HepG2 (cell line): ENCODE results near the gene FBXW12. TPM values are rescaled to one million over a fixed set of nuclear protein-coding genes. Genes with fewer than 3 reads are reported as not detected.
A peak's percentile ranks its signal among the peaks of the same experiment; 100 is the strongest.

Experiments used
- AGO1 ChIP-seq: fragments of 200-400 bp; formaldehyde crosslinking; IDR thresholded peaks from 2 replicates; pipeline ENCODE4 v1.6.1; 2017; ENCODE audit warnings: mild to moderate bottlenecking, low read depth, low read length, moderate library complexity; ENCODE audit not compliant: poor library complexity, severe bottlenecking
- AGO2 ChIP-seq: fragments of 200-400 bp; formaldehyde crosslinking; optimal IDR thresholded peaks from 2 replicates; pipeline ENCODE3; 2017; ENCODE audit warnings: mild to moderate bottlenecking, low read depth, low read length, moderate library complexity
- DMTF1 ChIP-seq: sonication (generic); formaldehyde crosslinking; IDR thresholded peaks from 2 replicates; pipeline ENCODE4 v1.4.0; 2020; ENCODE audit warnings: mild to moderate bottlenecking, missing genetic modification reagents
- FOXA1 ChIP-seq, 2 experiments: fragments of 450-650 bp in 1 of 2; sonication (generic) in 1 of 2; formaldehyde crosslinking in 1 of 2; IDR thresholded peaks; 2 replicates each; pipeline versions ENCODE4 v1.4.0 to v1.6.1; 2016 to 2020; ENCODE audit warnings: missing genetic modification reagents in 1 of 2
- HMGA1 ChIP-seq: sonication (generic); formaldehyde crosslinking; conservative IDR thresholded peaks from 2 replicates; pipeline ENCODE4 v1.4.0; 2020; ENCODE audit warnings: missing genetic modification reagents
- HNRNPLL ChIP-seq: fragments of 200-400 bp; formaldehyde crosslinking; IDR thresholded peaks from 2 replicates; pipeline ENCODE4 v1.6.1; 2017; ENCODE audit warnings: mild to moderate bottlenecking, low read depth, low read length; ENCODE audit not compliant: poor library complexity, severe bottlenecking
- RBM39 ChIP-seq: fragments of 200-400 bp; formaldehyde crosslinking; IDR thresholded peaks from one replicate; pipeline ENCODE4 v1.6.1; 2018; ENCODE audit warnings: antibody characterized with exemption, mild to moderate bottlenecking, low read depth, low read length; ENCODE audit not compliant: poor library complexity, severe bottlenecking
- TFDP2 ChIP-seq: sonication (generic); formaldehyde crosslinking; IDR thresholded peaks from 2 replicates; pipeline ENCODE4 v1.4.0; 2020; ENCODE audit warnings: missing genetic modification reagents
- polyA plus RNA-seq, 8 experiments: library from polyadenylated mRNA; depleted of rRNA in 3 of 8; stranded (reverse) in 7 of 8; unstranded in 1 of 8; fragments of >200 nt; fragmentation: Illumina TruSeq in 4 of 8; extraction: Trizol in 4 of 8; gene quantifications; 2 replicates each; pipeline versions ENCODE4 v1.2.1 to v1.2.3, GENCODE V29; 2011 to 2016; ENCODE audit warnings: low read depth in 4 of 8, missing spikeins in 1 of 8, mixed read lengths in 1 of 8; ENCODE audit not compliant: insufficient read depth in 1 of 8
- total RNA-seq, 5 experiments: library from RNA; depleted of rRNA; stranded (reverse); fragments of >200 nt; fragmentation: Illumina TruSeq; extraction: Trizol; gene quantifications; 2 replicates each; pipeline ENCODE4 v1.2.3, GENCODE V29; 2016; ENCODE audit warnings: low read depth in 1 of 5
- TF ChIP-seq, protein P1 (sequence below): sonication (generic); formaldehyde crosslinking; IDR thresholded peaks from 2 replicates; pipeline ENCODE4 v1.9.0; 2022; ENCODE audit warnings: low read depth, missing genetic modification reagents
- TF ChIP-seq, protein P2 (sequence below): sonication (generic); formaldehyde crosslinking; IDR thresholded peaks from 2 replicates; pipeline ENCODE4 v1.5.1; 2020; ENCODE audit warnings: mild to moderate bottlenecking, missing genetic modification reagents, moderate library complexity
- TF ChIP-seq, protein P3 (sequence below): sonication (generic); formaldehyde crosslinking; IDR thresholded peaks from 2 replicates; pipeline ENCODE4 v1.8.1; 2022; ENCODE audit warnings: low read depth, mild to moderate bottlenecking, missing genetic modification reagents
- TF ChIP-seq, protein P4 (sequence below): sonication (generic); formaldehyde crosslinking; IDR thresholded peaks from 2 replicates; pipeline ENCODE4 v1.5.1; 2020; ENCODE audit warnings: mild to moderate bottlenecking, missing genetic modification reagents, borderline replicate concordance

Gene FBXW12
- total and polyA plus RNA-seq, 2 of the 13 experiments (the other 11 are each of a cell fraction or from before 2014, with no cell fraction given), result not detected

DNA sequence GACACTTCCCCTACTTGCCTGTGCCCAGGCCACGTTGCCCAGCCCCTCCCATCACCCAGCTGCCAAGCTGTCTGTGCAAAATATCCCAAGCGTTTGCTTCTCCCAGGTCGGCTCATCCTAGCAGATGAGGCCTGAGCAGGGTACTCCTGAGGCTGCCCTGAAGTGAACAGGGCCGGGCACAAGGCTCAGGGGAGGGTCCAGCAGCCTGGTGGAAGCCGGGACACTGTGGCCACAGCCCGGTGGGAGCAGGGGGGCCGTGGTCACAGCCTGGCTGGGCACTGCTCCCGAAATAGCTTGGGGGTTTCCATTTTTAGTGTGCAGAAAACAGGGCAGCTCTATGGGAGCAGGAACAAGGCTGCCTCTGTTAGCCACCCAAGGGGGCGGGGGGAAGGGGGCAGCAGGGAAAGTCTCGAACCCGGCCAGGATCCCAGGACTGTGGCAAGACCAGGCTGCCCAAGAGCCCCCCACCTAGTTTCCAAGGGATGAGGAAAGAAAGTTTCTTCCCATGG, 54.4 kb downstream of the FBXW12 start (continued):
- TF ChIP-seq, protein P1, sequence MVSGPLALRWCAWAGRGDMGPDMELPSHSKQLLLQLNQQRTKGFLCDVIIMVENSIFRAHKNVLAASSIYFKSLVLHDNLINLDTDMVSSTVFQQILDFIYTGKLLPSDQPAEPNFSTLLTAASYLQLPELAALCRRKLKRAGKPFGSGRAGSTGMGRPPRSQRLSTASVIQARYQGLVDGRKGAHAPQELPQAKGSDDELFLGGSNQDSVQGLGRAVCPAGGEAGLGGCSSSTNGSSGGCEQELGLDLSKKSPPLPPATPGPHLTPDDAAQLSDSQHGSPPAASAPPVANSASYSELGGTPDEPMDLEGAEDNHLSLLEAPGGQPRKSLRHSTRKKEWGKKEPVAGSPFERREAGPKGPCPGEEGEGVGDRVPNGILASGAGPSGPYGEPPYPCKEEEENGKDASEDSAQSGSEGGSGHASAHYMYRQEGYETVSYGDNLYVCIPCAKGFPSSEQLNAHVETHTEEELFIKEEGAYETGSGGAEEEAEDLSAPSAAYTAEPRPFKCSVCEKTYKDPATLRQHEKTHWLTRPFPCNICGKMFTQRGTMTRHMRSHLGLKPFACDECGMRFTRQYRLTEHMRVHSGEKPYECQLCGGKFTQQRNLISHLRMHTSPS (CRISPR knock-in tag), result no peak
- TF ChIP-seq AGO2, result peak; percentile 93
- TF ChIP-seq, protein P2, sequence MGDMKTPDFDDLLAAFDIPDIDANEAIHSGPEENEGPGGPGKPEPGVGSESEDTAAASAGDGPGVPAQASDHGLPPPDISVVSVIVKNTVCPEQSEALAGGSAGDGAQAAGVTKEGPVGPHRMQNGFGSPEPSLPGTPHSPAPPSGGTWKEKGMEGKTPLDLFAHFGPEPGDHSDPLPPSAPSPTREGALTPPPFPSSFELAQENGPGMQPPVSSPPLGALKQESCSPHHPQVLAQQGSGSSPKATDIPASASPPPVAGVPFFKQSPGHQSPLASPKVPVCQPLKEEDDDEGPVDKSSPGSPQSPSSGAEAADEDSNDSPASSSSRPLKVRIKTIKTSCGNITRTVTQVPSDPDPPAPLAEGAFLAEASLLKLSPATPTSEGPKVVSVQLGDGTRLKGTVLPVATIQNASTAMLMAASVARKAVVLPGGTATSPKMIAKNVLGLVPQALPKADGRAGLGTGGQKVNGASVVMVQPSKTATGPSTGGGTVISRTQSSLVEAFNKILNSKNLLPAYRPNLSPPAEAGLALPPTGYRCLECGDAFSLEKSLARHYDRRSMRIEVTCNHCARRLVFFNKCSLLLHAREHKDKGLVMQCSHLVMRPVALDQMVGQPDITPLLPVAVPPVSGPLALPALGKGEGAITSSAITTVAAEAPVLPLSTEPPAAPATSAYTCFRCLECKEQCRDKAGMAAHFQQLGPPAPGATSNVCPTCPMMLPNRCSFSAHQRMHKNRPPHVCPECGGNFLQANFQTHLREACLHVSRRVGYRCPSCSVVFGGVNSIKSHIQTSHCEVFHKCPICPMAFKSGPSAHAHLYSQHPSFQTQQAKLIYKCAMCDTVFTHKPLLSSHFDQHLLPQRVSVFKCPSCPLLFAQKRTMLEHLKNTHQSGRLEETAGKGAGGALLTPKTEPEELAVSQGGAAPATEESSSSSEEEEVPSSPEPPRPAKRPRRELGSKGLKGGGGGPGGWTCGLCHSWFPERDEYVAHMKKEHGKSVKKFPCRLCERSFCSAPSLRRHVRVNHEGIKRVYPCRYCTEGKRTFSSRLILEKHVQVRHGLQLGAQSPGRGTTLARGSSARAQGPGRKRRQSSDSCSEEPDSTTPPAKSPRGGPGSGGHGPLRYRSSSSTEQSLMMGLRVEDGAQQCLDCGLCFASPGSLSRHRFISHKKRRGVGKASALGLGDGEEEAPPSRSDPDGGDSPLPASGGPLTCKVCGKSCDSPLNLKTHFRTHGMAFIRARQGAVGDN (CRISPR knock-in tag), result peak; percentile 55
- TF ChIP-seq DMTF1 (CRISPR knock-in tag), result no peak
- TF ChIP-seq HNRNPLL, result peak; percentile 41
- TF ChIP-seq AGO1, result peak; percentile 67
- TF ChIP-seq, protein P3, sequence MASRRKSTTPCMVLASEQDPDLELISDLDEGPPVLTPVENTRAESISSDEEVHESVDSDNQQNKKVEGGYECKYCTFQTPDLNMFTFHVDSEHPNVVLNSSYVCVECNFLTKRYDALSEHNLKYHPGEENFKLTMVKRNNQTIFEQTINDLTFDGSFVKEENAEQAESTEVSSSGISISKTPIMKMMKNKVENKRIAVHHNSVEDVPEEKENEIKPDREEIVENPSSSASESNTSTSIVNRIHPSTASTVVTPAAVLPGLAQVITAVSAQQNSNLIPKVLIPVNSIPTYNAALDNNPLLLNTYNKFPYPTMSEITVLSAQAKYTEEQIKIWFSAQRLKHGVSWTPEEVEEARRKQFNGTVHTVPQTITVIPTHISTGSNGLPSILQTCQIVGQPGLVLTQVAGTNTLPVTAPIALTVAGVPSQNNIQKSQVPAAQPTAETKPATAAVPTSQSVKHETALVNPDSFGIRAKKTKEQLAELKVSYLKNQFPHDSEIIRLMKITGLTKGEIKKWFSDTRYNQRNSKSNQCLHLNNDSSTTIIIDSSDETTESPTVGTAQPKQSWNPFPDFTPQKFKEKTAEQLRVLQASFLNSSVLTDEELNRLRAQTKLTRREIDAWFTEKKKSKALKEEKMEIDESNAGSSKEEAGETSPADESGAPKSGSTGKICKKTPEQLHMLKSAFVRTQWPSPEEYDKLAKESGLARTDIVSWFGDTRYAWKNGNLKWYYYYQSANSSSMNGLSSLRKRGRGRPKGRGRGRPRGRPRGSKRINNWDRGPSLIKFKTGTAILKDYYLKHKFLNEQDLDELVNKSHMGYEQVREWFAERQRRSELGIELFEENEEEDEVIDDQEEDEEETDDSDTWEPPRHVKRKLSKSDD (CRISPR knock-in tag), result no peak
- no peak for TF ChIP-seq TFDP2 (CRISPR knock-in tag)
- TF ChIP-seq, protein P4, sequence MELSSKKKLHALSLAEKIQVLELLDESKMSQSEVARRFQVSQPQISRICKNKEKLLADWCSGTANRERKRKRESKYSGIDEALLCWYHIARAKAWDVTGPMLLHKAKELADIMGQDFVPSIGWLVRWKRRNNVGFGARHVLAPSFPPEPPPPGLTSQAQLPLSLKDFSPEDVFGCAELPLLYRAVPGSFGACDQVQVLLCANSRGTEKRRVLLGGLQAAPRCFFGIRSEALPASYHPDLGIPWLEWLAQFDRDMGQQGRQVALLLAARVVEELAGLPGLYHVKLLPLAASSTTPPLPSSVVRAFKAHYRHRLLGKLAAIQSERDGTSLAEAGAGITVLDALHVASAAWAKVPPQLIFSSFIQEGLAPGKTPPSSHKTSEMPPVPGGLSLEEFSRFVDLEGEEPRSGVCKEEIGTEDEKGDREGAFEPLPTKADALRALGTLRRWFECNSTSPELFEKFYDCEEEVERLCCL (CRISPR knock-in tag), result 0 out of 2 replicates have a peak, but pooled peaks have one; percentile 42
- no peak for TF ChIP-seq FOXA1 (IDR thresholded peaks at IDR 0.05)
- no peak for TF ChIP-seq FOXA1 (CRISPR knock-in tag; IDR thresholded peaks at IDR 0.05)
- TF ChIP-seq RBM39, result peak; percentile 42
- no peak for TF ChIP-seq HMGA1 (CRISPR knock-in tag)
